ENCODE results near the gene XYLT1. TPM values are rescaled to one million over a fixed set of nuclear protein-coding genes. Genes with fewer than 3 reads are reported as not detected.

The XYLT1 gene
- total RNA-seq, 1 experiment from 2014 or later = 12.5 TPM

DNA sequence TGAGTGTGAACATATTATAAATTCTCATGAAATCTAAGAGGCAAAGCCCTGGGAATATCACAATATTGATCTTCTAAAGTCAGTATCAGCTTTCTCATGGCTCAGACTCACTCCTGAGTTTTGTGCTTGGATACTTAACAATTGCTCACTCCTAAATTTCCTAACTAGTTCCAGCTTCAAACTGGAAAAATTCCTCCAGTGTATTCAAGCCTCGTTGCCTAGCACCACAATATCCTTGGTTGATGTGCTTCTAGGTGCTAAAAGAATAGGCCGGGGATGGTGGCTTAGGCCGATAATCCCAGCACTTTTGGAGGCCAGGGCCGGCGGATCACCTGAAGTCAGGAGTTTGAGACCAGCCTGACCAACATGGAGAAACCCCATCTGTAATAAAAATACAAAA, 62.5 kb downstream of the XYLT1 start:
- no peaks in the 10 kb centered on the region for H3K4me1 ChIP-seq
- no peak for DNase-seq
- H3K27ac Mint-ChIP-seq (ENCODE audit: unreplicated experiment) = no peak overlapping the region
- no peaks in the 10 kb centered on the region for H3K4me1 Mint-ChIP-seq (ENCODE audit: low read depth, unreplicated experiment)
- no peaks in the 10 kb centered on the region for H3K36me3 ChIP-seq (ENCODE audit: control insufficient read depth, insufficient read depth, low read length)
- no peaks in the 10 kb centered on the region for H3K27me3 Mint-ChIP-seq (ENCODE audit: insufficient read depth, unreplicated experiment)
- H3K27me3 ChIP-seq (replicated peaks; ENCODE audit: control insufficient read depth, insufficient read depth, low read length) = no peaks in the 10 kb centered on the region
- ChIA-PET POLR2A (no interaction called here), CTCF (no interaction called here)
- H3K4me3 Mint-ChIP-seq (ENCODE audit: unreplicated experiment) = no peak overlapping the region
- intact Hi-C loops (cut with micrococcal nuclease; ENCODE audit: unreplicated experiment) = no loop called here
- H3K4me3 ChIP-seq (ENCODE audit: low read depth, low read length) = no peak overlapping the region
- TF ChIP-seq, protein P1, sequence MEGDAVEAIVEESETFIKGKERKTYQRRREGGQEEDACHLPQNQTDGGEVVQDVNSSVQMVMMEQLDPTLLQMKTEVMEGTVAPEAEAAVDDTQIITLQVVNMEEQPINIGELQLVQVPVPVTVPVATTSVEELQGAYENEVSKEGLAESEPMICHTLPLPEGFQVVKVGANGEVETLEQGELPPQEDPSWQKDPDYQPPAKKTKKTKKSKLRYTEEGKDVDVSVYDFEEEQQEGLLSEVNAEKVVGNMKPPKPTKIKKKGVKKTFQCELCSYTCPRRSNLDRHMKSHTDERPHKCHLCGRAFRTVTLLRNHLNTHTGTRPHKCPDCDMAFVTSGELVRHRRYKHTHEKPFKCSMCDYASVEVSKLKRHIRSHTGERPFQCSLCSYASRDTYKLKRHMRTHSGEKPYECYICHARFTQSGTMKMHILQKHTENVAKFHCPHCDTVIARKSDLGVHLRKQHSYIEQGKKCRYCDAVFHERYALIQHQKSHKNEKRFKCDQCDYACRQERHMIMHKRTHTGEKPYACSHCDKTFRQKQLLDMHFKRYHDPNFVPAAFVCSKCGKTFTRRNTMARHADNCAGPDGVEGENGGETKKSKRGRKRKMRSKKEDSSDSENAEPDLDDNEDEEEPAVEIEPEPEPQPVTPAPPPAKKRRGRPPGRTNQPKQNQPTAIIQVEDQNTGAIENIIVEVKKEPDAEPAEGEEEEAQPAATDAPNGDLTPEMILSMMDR (IDR thresholded peaks at IDR 0.05; ENCODE audit: insufficient read depth in 1 of 2, low read depth in 1 of 2, low read length in 1 of 2, severe bottlenecking in 1 of 2, unreplicated experiment in 1 of 2) = no peak
- no TSS peak for BruUV-seq (replicated peaks)
- no peaks in the 10 kb centered on the region for H3K9me3 Mint-ChIP-seq (ENCODE audit: unreplicated experiment)
- H3K9me3 ChIP-seq = no peaks in the 10 kb centered on the region
- no peaks in the 10 kb centered on the region for H3K36me3 Mint-ChIP-seq (ENCODE audit: insufficient read depth, unreplicated experiment)

DNA sequence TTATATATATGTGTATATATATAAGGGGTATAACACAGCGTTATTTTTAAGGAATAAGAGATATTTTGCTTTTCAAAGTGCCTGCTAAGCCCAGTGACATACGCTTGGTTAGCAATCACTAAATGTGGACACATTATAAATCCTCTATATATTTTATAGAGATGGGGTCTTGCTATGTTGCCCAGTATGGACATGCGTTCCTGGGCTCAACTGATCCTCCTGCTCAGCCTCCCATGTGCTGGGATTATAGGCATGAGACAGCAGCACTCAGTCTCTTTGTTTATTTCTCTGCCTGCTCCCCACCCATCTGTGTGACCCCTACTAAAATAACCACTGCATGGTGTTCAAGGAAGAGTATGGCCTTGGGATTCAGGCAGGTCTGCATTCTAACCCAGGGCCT, 63.4 kb downstream of the XYLT1 start:
- H3K36me3 ChIP-seq (ENCODE audit: control insufficient read depth, insufficient read depth, low read length) = no peaks in the 10 kb centered on the region
- no peaks in the 10 kb centered on the region for H3K9me3 Mint-ChIP-seq (ENCODE audit: unreplicated experiment)
- no peaks in the 10 kb centered on the region for H3K9me3 ChIP-seq
- no peaks in the 10 kb centered on the region for H3K27me3 Mint-ChIP-seq (ENCODE audit: insufficient read depth, unreplicated experiment)
- ChIA-PET POLR2A (no interaction called here), CTCF (no interaction called here)
- no peak overlapping the region for H3K27ac Mint-ChIP-seq (ENCODE audit: unreplicated experiment)
- DNase-seq = no peak
- H3K27me3 ChIP-seq (replicated peaks; ENCODE audit: control insufficient read depth, insufficient read depth, low read length) = no peaks in the 10 kb centered on the region
- H3K4me3 Mint-ChIP-seq (ENCODE audit: unreplicated experiment) = no peak overlapping the region
- TF ChIP-seq, protein P1 (IDR thresholded peaks at IDR 0.05; ENCODE audit: insufficient read depth in 1 of 2, low read depth in 1 of 2, low read length in 1 of 2, severe bottlenecking in 1 of 2, unreplicated experiment in 1 of 2) = no peak
- no peaks in the 10 kb centered on the region for H3K36me3 Mint-ChIP-seq (ENCODE audit: insufficient read depth, unreplicated experiment)
- no peaks in the 10 kb centered on the region for H3K4me1 Mint-ChIP-seq (ENCODE audit: low read depth, unreplicated experiment)
- intact Hi-C loops (cut with micrococcal nuclease; ENCODE audit: unreplicated experiment) = no loop called here
- no peak overlapping the region for H3K4me3 ChIP-seq (ENCODE audit: low read depth, low read length)
- BruUV-seq (replicated peaks) = no TSS peak
- no peaks in the 10 kb centered on the region for H3K4me1 ChIP-seq

DNA sequence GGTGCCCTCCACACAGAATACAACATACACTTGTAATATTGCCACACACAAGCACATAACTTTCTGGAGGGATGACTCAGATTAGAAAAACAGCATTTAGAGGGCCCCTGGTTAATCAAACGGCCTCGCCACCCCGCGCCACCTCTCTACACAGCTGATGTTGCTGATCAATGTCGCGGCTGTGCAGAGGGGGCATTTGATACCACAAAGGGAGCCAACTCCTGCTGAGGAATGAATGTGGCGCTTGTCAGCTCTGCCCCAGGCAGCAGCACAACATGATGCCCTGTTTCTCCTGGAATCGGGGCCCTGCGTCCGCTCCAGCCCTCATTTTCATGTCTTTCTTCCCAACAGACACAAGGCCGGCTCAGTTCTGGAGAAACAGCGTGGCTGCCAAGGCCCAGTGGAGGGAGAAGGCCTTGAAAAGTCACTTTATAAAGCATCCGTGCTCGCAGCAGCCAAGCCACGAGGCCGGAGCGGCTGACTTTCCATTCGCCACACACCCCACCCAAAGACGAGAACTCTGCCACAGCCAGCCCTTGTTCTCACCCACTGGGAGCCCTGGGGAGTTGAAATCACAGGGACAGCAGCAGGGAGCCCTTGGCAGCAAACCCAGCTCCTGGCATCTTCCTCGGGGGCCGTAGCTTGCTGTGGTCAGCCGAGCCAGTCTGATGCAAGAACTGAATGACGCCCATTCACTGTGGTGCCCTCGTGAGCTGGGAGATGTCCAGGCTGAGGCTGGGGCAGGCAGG, 65.6 kb downstream of the XYLT1 start:
- H3K27me3 ChIP-seq (replicated peaks; ENCODE audit: control insufficient read depth, insufficient read depth, low read length) = no peaks in the 10 kb centered on the region
- no peak for DNase-seq
- Mint-ChIP-seq H3K4me1 (ENCODE audit: low read depth, unreplicated experiment) (no peaks in the 10 kb centered on the region), H3K9me3 (ENCODE audit: unreplicated experiment) (no peaks in the 10 kb centered on the region), H3K36me3 (ENCODE audit: insufficient read depth, unreplicated experiment) (no peaks in the 10 kb centered on the region), H3K4me3 (ENCODE audit: unreplicated experiment) (no peak overlapping the region), H3K27me3 (ENCODE audit: insufficient read depth, unreplicated experiment) (no peaks in the 10 kb centered on the region), H3K27ac (ENCODE audit: unreplicated experiment) (no peak overlapping the region)
- H3K4me3 ChIP-seq (ENCODE audit: low read depth, low read length) = no peak overlapping the region
- POLR2A ChIA-PET = no interaction called here
- intact Hi-C loops (cut with micrococcal nuclease; ENCODE audit: unreplicated experiment) = no loop called here
- no TSS peak for BruUV-seq (replicated peaks)
- CTCF ChIA-PET = interaction anchor here (0.6 kb wide), 1 partner anchor 385 kb away, joined by 3 read pairs; no protein-coding TSS in a partner anchor
- H3K4me1 ChIP-seq = no peaks in the 10 kb centered on the region
- TF ChIP-seq, protein P1 (IDR thresholded peaks at IDR 0.05; ENCODE audit: insufficient read depth in 1 of 2, low read depth in 1 of 2, low read length in 1 of 2, severe bottlenecking in 1 of 2, unreplicated experiment in 1 of 2) = no peak
- H3K9me3 ChIP-seq = no peaks in the 10 kb centered on the region
- no peaks in the 10 kb centered on the region for H3K36me3 ChIP-seq (ENCODE audit: control insufficient read depth, insufficient read depth, low read length)
